HepG2 (cell line): Measurements from ENCODE around the gene CACNA1D. TPM values are rescaled to one million over a fixed set of nuclear protein-coding genes. Genes with fewer than 3 reads are reported as not detected.

Source experiments
- ATAC-seq: fragments of 200-7000 bp; cut with Tn5 transposase; 3 replicates; pipeline ENCODE4 v1.9.1; 2020; ENCODE audit warnings: mild to moderate bottlenecking, moderate library complexity
- BruUV-seq: library from RNA; stranded (reverse); fragments of 400-500 nt; replicated peaks from 2 replicates; lab custom pipeline; 2021; lab: Mats Ljungman, UMichigan
- CTCF ChIA-PET: fragments of 300-600 bp; formaldehyde crosslinking; extraction: SDS; loops from one replicate; lab custom pipeline; 2021; ENCODE audit warnings: low total read pairs, inconsistent platforms, low intra/inter-chr PET ratio; lab: Yijun Ruan, JAX
- POLR2A ChIA-PET: fragments of 350-600 bp; sonication (Branson Sonifier 250); formaldehyde crosslinking; loops from one replicate; lab custom pipeline; 2020; ENCODE audit warnings: antibody characterized with exemption, inconsistent platforms; lab: Yijun Ruan, JAX
- DNase-seq: peaks from one replicate; pipeline ENCODE4 v3.0.0-alpha.2; 2015; ENCODE audit warnings: low spot score
- FAIRE-seq: peaks from 3 replicates; lab custom pipeline; 2011; peaks lifted over from hg19 to GRCh38; lab: Jason Lieb, UNC
- H2AFZ ChIP-seq: one replicate; pipeline ENCODE4 v1.6.1; 2011; ENCODE audit warnings: low read length, inconsistent platforms
- H3K27ac ChIP-seq: fragments of 300-600 bp; 3 replicates; pipeline ENCODE4 v1.8.0; 2011; ENCODE audit warnings: mixed run types, mild to moderate bottlenecking, mixed read lengths, low read length, inconsistent platforms; ENCODE audit not compliant: insufficient read depth; ENCODE audit errors: extremely low read length
- H3K27me3 ChIP-seq, 2 experiments: fragments of 200-600 bp in 1 of 2; 2 replicates in 1 of 2; 3 replicates in 1 of 2; pipeline versions ENCODE4 v1.6.0 to v1.8.0; 2011; ENCODE audit warnings: low read length in 2 of 2, mild to moderate bottlenecking in 2 of 2, moderate library complexity in 2 of 2, inconsistent platforms in 1 of 2; ENCODE audit not compliant: insufficient read depth in 2 of 2, control insufficient read depth in 1 of 2
- H3K36me3 ChIP-seq, 2 experiments: fragments of 200-600 bp in 1 of 2; replicated peaks in 1 of 2; 2 replicates in 1 of 2; 3 replicates in 1 of 2; pipeline versions ENCODE4 v1.5.1 to v1.8.0; 2011; ENCODE audit warnings: low read length in 2 of 2, inconsistent platforms in 1 of 2; ENCODE audit not compliant: insufficient read depth in 2 of 2, control insufficient read depth in 1 of 2
- H3K4me1 ChIP-seq: 2 replicates; pipeline ENCODE4 v1.5.1; 2012; ENCODE audit warnings: low read length, inconsistent platforms; ENCODE audit not compliant: insufficient read depth
- H3K4me2 ChIP-seq: 2 replicates; pipeline ENCODE4 v1.6.0; 2011; ENCODE audit warnings: low read depth, low read length, inconsistent platforms
- H3K4me3 ChIP-seq, 3 experiments: fragments of 200-600 bp in 1 of 3; sonication (generic), shearing (Covaris generic) in 1 of 3; replicated peaks in 1 of 3; 2 replicates each; pipeline ENCODE4 v1.5.1; 2011 to 2016; ENCODE audit warnings: low read length in 3 of 3, inconsistent platforms in 2 of 3, low read depth in 2 of 3, mild to moderate bottlenecking in 2 of 3, control low read depth in 1 of 3, mixed read lengths in 1 of 3; ENCODE audit not compliant: insufficient read depth in 1 of 3
- H3K79me2 ChIP-seq: one replicate; pipeline ENCODE4 v1.6.1; 2011; ENCODE audit warnings: low read length, inconsistent platforms; ENCODE audit not compliant: insufficient read depth
- H3K9ac ChIP-seq: 2 replicates; pipeline ENCODE4 v1.6.0; 2011; ENCODE audit warnings: mild to moderate bottlenecking, low read depth, low read length, inconsistent platforms; ENCODE audit not compliant: insufficient read depth
- H3K9me3 ChIP-seq: 2 replicates; pipeline ENCODE4 v1.5.1; 2012; ENCODE audit warnings: mild to moderate bottlenecking, low read length
- H4K20me1 ChIP-seq: 2 replicates; pipeline ENCODE4 v1.6.0; 2011; ENCODE audit warnings: inconsistent platforms, mild to moderate bottlenecking, low read length, moderate library complexity; ENCODE audit not compliant: insufficient read depth
- BCLAF1 ChIP-seq: fragments of 450-650 bp; IDR thresholded peaks from 2 replicates; pipeline ENCODE4 v1.6.1; 2017; ENCODE audit warnings: mild to moderate bottlenecking
- BRCA1 ChIP-seq: sonication (generic); formaldehyde crosslinking; IDR thresholded peaks from 2 replicates; pipeline ENCODE4 v1.4.0; 2020; ENCODE audit warnings: missing genetic modification reagents
- CEBPZ ChIP-seq: IDR thresholded peaks from 2 replicates; pipeline ENCODE4 v1.6.1; 2012; ENCODE audit warnings: low read length, improper control_type of control experiment
- HDAC2 ChIP-seq: sonication (generic); formaldehyde crosslinking; IDR thresholded peaks from 2 replicates; pipeline ENCODE4 v1.4.0; 2020; ENCODE audit warnings: missing genetic modification reagents
- HMGXB3 ChIP-seq: sonication (generic); formaldehyde crosslinking; IDR thresholded peaks from 2 replicates; pipeline ENCODE4 v1.4.0; 2020; ENCODE audit warnings: missing genetic modification reagents, borderline replicate concordance
- IRX3 ChIP-seq: sonication (generic); formaldehyde crosslinking; IDR thresholded peaks from 2 replicates; pipeline ENCODE4 v1.8.1; 2023; ENCODE audit warnings: mild to moderate bottlenecking, low read depth, missing genetic modification reagents, borderline replicate concordance
- TFE3 ChIP-seq: IDR thresholded peaks from 2 replicates; pipeline ENCODE4 v1.6.1; 2016
- ZFY ChIP-seq: sonication (generic); formaldehyde crosslinking; IDR thresholded peaks from 2 replicates; pipeline ENCODE4 v1.4.0; 2020; ENCODE audit warnings: missing genetic modification reagents
- ZNF235 ChIP-seq: sonication (generic); formaldehyde crosslinking; IDR thresholded peaks from 2 replicates; pipeline ENCODE4 v1.8.1; 2023; ENCODE audit warnings: mild to moderate bottlenecking, missing genetic modification reagents, borderline replicate concordance
- ZNF563 ChIP-seq: sonication (generic); formaldehyde crosslinking; IDR thresholded peaks from 2 replicates; pipeline ENCODE4 v1.8.0; 2022; ENCODE audit warnings: mild to moderate bottlenecking, moderate library complexity, missing genetic modification reagents
- ZNF691 ChIP-seq: sonication (generic); formaldehyde crosslinking; IDR thresholded peaks from 2 replicates; pipeline ENCODE4 v1.4.0; 2020; ENCODE audit warnings: missing genetic modification reagents, low read depth, mild to moderate bottlenecking, borderline replicate concordance
- ZNF713 ChIP-seq: sonication (generic); formaldehyde crosslinking; IDR thresholded peaks from 2 replicates; pipeline ENCODE4 v1.4.0; 2020; ENCODE audit warnings: mild to moderate bottlenecking, missing genetic modification reagents
- WGBS: methylation state at CpG from one replicate; pipeline ENCODE4 v1.1.6; 2017; ENCODE audit warnings: low lambda C conversion rate; 5-methylcytosine and 5-hydroxymethylcytosine counted together
- in situ Hi-C: cut with HindIII; loops from 2 replicates; pipeline ENCODE4 v1.10.0; 2017; ENCODE audit warnings: low pct_unique_long_range_greater_than_20kb; ENCODE audit not compliant: extremely low pct_ligation_motif_present
- intact Hi-C: fragments of 100-400 bp; cut with micrococcal nuclease; formaldehyde crosslinking; loops from one replicate; pipeline ENCODE4 v1.10.0; 2022; ENCODE audit not compliant: unreplicated experiment
- polyA plus RNA-seq, 8 experiments: library from polyadenylated mRNA; depleted of rRNA in 3 of 8; stranded (reverse) in 7 of 8; unstranded in 1 of 8; fragments of >200 nt; fragmentation: Illumina TruSeq in 4 of 8; extraction: Trizol in 4 of 8; gene quantifications; 2 replicates each; pipeline versions ENCODE4 v1.2.1 to v1.2.3, GENCODE V29; 2011 to 2016; ENCODE audit warnings: low read depth in 4 of 8, missing spikeins in 1 of 8, mixed read lengths in 1 of 8; ENCODE audit not compliant: insufficient read depth in 1 of 8
- total RNA-seq, 5 experiments: library from RNA; depleted of rRNA; stranded (reverse); fragments of >200 nt; fragmentation: Illumina TruSeq; extraction: Trizol; gene quantifications; 2 replicates each; pipeline ENCODE4 v1.2.3, GENCODE V29; 2016; ENCODE audit warnings: low read depth in 1 of 5

CACNA1D gene
- total and polyA plus RNA-seq, 2 of the 13 experiments (the other 11 are each of a cell fraction or from before 2014, with no cell fraction given): 0.26 to 0.38 TPM

- no peak for DNase-seq
- ChIA-PET POLR2A (no interaction called here), CTCF (no interaction called here)
- FAIRE-seq: no peak
- no peaks in the 10 kb centered on the region for H3K9me3 ChIP-seq
- H3K79me2 ChIP-seq: no peaks in the 10 kb centered on the region
- 79% methylated on average over 2 of the region's 5 CpGs for WGBS
- H3K36me3 ChIP-seq: no peaks in the 10 kb centered on the region
- no peak overlapping the region for H3K4me2 ChIP-seq
- H3K27ac ChIP-seq: no peak overlapping the region
- H3K27me3 ChIP-seq: no peaks in the 10 kb centered on the region
- H3K9ac ChIP-seq: no peak overlapping the region
- intact Hi-C loops: no loop called here
- no peak for ATAC-seq
- no peaks in the 10 kb centered on the region for H3K4me1 ChIP-seq
- in situ Hi-C loops: no loop called here
- H4K20me1 ChIP-seq: no peaks in the 10 kb centered on the region
- BruUV-seq: no TSS peak
- H3K4me3 ChIP-seq: no peak overlapping the region
- H2AFZ ChIP-seq: no peak overlapping the region
- TF ChIP-seq BCLAF1 (no peak), HDAC2 (CRISPR knock-in tag) (no peak), HMGXB3 (CRISPR knock-in tag) (no peak), CEBPZ (no peak), ZNF713 (no peak), ZNF691 (no peak), BRCA1 (CRISPR knock-in tag) (no peak), ZFY (CRISPR knock-in tag) (no peak), ZNF235 (CRISPR knock-in tag) (no peak), ZNF563 (no peak), TFE3 (CRISPR knock-in tag) (no peak), IRX3 (CRISPR knock-in tag) (no peak)
These were observed 255.0 kb downstream of the CACNA1D start for GRCh38 chr3:53749448-53749847.
